ENCODE results near the gene GAREM2.

Gene GAREM2

DNA sequence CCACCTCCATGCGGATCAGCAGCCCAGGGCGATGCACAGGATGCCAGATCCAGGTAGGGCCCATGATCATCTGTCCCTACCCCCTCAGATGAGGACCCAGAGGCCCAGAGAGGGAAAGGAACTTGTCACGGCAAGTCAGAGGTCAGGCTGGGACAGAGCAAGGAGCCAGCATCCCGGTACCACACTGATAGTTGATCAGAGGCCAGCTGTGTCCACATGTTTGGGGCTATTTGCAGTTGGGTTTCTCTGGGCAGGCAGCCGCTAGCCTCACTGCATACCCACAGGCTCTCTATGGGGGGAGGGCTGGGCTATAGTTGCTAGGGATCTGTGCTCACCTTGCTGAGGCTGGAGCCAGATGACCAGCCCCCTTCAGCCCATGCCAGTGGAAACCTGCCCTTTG, 9.6 kb downstream of the GAREM2 start:
- H3K27me3 ChIP-seq (ENCODE audit: control insufficient read depth in 1 of 2, insufficient read depth in 2 of 2, low read length in 2 of 2) = peaks cover 0 to 4% of the 10 kb centered on the region in 2 donors
- H3K27ac ChIP-seq (ENCODE audit: low read depth, low read length) = no peak overlapping the region
- no peak overlapping the region for H3K4me3 ChIP-seq (ENCODE audit: low read depth in 1 of 2, low read length in 2 of 2)
- peaks cover 5% of the 10 kb centered on the region for H3K4me1 ChIP-seq (ENCODE audit: insufficient read depth, low read length)
- H3K9me3 ChIP-seq (ENCODE audit: low read length) = no peaks in the 10 kb centered on the region
- no peaks in the 10 kb centered on the region for H3K36me3 ChIP-seq (ENCODE audit: insufficient read depth, low read length)
- no peak overlapping the region for H3K9ac ChIP-seq (ENCODE audit: low read length)

DNA sequence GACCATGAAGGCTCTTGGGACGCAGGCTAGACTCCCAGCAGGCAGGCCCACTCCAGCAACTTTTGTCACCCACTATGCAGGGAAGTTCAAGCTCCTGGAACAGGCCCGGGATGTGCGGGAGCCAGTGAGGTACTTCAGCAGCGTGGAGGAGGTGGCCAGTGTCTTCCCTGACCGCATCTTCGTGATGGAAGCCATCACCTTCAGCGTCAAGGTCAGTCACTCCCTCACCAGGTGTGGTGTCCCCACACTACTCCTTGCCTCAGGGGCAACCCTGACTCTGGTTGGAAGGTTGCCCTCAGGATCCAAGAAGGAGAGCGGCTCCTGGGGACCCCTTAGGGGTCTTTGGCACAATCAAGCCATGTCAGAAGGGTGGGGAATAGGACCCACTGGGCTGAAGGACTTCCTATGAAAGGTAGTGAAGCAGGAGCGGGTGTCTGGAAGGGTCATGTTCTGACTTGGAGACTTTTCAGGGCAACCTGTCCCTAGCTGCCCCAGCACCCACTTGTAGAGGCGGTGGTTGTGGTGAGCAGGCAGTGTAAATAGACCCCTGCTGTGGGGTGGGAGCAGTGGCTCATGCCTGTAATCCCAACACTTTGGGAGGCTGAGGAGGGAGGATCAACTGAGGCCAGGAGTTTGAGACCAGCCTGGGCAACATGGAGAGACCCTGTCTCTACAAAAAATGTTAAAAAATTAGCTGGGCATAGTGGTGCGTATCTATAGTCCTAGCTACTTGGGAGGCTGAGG, 10.2 kb downstream of the GAREM2 start:
- Histone ChIP-seq H3K27ac (ENCODE audit: low read depth, low read length) (no peak overlapping the region), H3K9ac (ENCODE audit: low read length) (no peak overlapping the region), H3K4me1 (ENCODE audit: insufficient read depth, low read length) (peaks cover 5% of the 10 kb centered on the region), H3K27me3 (ENCODE audit: control insufficient read depth in 1 of 2, insufficient read depth in 2 of 2, low read length in 2 of 2) (peaks cover 0 to 4% of the 10 kb centered on the region in 2 donors), H3K36me3 (ENCODE audit: insufficient read depth, low read length) (no peaks in the 10 kb centered on the region), H3K4me3 (ENCODE audit: low read depth in 1 of 2, low read length in 2 of 2) (no peak overlapping the region), H3K9me3 (ENCODE audit: low read length) (no peaks in the 10 kb centered on the region)

- H3K27ac ChIP-seq (ENCODE audit: low read depth, low read length) = no peak overlapping the region
- no peaks in the 10 kb centered on the region for H3K9me3 ChIP-seq (ENCODE audit: low read length)
- peaks cover 5% of the 10 kb centered on the region for H3K4me1 ChIP-seq (ENCODE audit: insufficient read depth, low read length)
- H3K4me3 ChIP-seq (ENCODE audit: low read depth in 1 of 2, low read length in 2 of 2) = peak overlapping the region; percentile 61 to 65
- H3K9ac ChIP-seq (ENCODE audit: low read length) = no peak overlapping the region
- H3K27me3 ChIP-seq (ENCODE audit: control insufficient read depth in 1 of 2, insufficient read depth in 2 of 2, low read length in 2 of 2) = peaks cover 0 to 4% of the 10 kb centered on the region in 2 donors
- H3K36me3 ChIP-seq (ENCODE audit: insufficient read depth, low read length) = peaks cover 4% of the 10 kb centered on the region
Measured at GRCh38 chr2:26184121-26184520, 11.2 kb downstream of the GAREM2 start.

DNA sequence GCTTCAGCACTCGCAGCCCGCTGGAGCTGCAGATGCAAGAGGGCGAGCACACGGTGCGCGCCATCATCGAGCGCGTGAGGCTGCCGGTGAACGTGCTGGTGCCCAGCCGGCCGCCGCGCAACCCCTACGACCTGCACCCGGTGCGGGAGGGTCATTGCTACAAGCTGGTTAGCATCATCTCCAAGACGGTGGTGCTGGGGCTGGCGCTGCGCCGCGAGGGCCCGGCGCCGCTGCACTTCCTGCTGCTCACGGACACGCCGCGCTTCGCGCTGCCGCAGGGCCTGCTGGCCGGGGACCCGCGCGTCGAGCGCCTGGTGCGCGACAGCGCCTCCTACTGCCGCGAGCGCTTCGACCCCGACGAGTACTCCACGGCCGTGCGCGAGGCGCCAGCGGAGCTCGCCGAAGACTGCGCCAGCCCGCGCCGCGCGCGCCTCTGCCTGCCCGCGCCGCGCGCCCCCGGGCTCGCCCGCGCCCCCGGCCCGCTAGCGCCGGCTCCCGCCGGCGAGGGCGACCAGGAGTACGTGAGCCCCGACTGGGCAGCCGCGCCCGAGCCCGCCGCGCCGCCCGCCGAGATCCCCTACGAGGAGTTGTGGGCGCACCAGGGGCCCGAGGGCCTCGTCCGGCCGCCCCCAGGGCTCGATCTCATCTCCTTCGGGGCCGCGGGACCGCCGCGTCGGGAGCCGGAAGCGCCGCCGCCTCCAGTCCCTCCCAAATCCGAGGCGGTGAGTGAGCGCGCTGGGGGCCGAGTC, 11.8 kb downstream of the GAREM2 start:
- peaks cover 4% of the 10 kb centered on the region for H3K36me3 ChIP-seq (ENCODE audit: insufficient read depth, low read length)
- H3K4me3 ChIP-seq (ENCODE audit: low read depth in 1 of 2, low read length in 2 of 2) = peak overlapping the region; percentile 61 to 71
- H3K4me1 ChIP-seq (ENCODE audit: insufficient read depth, low read length) = peaks cover 5% of the 10 kb centered on the region
- H3K9ac ChIP-seq (ENCODE audit: low read length) = no peak overlapping the region
- H3K27ac ChIP-seq (ENCODE audit: low read depth, low read length) = peak overlapping the region; percentile 75
- no peaks in the 10 kb centered on the region for H3K9me3 ChIP-seq (ENCODE audit: low read length)
- H3K27me3 ChIP-seq (ENCODE audit: control insufficient read depth in 1 of 2, insufficient read depth in 2 of 2, low read length in 2 of 2) = no peaks in the 10 kb centered on the region

GRCh38 chr2:26185304-26185928, 12.5 kb downstream of the GAREM2 start:
- Histone ChIP-seq H3K27me3 (ENCODE audit: control insufficient read depth in 1 of 2, insufficient read depth in 2 of 2, low read length in 2 of 2) (no peaks in the 10 kb centered on the region), H3K4me1 (ENCODE audit: insufficient read depth, low read length) (peaks cover 5% of the 10 kb centered on the region), H3K27ac (ENCODE audit: low read depth, low read length) (peak overlapping the region; percentile 75), H3K9me3 (ENCODE audit: low read length) (no peaks in the 10 kb centered on the region), H3K9ac (ENCODE audit: low read length) (peak overlapping the region; percentile 39), H3K4me3 (ENCODE audit: low read depth in 1 of 2, low read length in 2 of 2) (peak overlapping the region; percentile 56 to 71), H3K36me3 (ENCODE audit: insufficient read depth, low read length) (peaks cover 4% of the 10 kb centered on the region)

DNA sequence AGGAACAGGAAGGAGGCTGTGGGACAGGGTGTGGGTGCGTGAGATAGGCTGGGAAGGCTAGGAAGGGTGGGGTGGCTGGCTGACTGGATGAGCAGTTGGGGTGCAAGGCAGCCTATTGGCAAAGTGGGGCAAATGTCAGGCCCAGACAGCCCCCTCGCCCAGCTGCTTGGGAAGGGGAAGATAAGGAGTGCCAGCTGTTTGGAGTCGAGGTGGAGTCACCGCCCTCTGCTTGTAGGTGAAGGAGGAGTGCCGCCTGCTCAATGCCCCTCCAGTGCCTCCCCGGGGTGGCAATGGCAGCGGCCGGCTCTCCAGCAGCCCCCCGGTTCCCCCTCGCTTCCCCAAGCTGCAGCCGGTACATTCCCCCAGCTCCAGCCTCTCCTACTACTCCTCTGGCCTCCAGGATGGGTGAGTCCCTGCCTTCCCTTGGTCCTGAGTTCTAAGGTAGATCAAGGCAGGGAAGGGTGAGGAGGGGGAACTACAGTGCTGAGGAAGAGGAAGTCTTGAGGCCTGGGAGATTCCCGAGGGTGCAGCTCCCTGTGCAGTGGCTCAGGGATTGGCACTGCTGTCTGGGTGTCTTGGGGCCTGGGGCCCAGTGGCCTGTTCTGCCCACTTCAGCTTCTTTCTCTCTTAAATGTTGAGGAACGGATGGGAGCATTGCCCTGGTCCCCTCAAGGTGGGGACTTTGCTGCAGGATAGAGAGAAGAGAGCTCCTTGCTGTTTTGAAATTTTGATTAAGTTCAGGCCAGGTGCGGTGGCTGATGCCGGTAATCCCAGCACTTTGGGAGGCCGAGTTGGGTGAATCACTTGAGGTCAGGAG, 13.3 kb downstream of the GAREM2 start:
- Histone ChIP-seq H3K4me3 (ENCODE audit: low read depth in 1 of 2, low read length in 2 of 2) (peak overlapping the region in 1 of 2 donors; percentile 56), H3K9me3 (ENCODE audit: low read length) (no peaks in the 10 kb centered on the region), H3K27ac (ENCODE audit: low read depth, low read length) (no peak overlapping the region)

DNA sequence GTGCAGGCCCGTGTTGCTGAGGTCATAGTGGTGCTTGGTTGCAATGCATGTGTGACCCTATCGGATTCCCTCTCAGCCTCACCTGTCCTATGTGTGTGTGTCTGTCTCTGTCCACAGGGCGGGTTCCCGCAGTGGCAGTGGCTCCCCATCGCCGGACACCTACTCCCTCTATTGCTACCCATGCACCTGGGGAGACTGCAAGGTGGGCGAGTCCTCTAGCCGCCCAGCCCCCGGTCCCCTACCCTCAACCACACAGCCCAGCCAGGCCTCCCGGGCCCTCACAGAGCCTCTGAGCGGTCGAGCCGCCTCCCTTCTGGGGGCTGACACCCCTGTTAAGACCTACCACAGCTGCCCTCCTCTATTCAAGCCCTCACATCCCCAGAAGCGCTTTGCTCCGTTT, 14.2 kb downstream of the GAREM2 start:
- peaks cover 5% of the 10 kb centered on the region for H3K4me1 ChIP-seq (ENCODE audit: insufficient read depth, low read length)
- no peak overlapping the region for H3K9ac ChIP-seq (ENCODE audit: low read length)
- no peak overlapping the region for H3K4me3 ChIP-seq (ENCODE audit: low read depth in 1 of 2, low read length in 2 of 2)
- H3K36me3 ChIP-seq (ENCODE audit: insufficient read depth, low read length) = peaks cover 18% of the 10 kb centered on the region
- H3K27me3 ChIP-seq (ENCODE audit: control insufficient read depth in 1 of 2, insufficient read depth in 2 of 2, low read length in 2 of 2) = no peaks in the 10 kb centered on the region
- H3K9me3 ChIP-seq (ENCODE audit: low read length) = no peaks in the 10 kb centered on the region
- no peak overlapping the region for H3K27ac ChIP-seq (ENCODE audit: low read depth, low read length)

More for the DNA sequence above, 13.3 kb downstream of the GAREM2 start:
- H3K27me3 ChIP-seq (ENCODE audit: control insufficient read depth in 1 of 2, insufficient read depth in 2 of 2, low read length in 2 of 2) = no peaks in the 10 kb centered on the region
- peaks cover 9% of the 10 kb centered on the region for H3K36me3 ChIP-seq (ENCODE audit: insufficient read depth, low read length)
- peak overlapping the region; percentile 39 for H3K9ac ChIP-seq (ENCODE audit: low read length)
- H3K4me1 ChIP-seq (ENCODE audit: insufficient read depth, low read length) = peaks cover 5% of the 10 kb centered on the region

DNA sequence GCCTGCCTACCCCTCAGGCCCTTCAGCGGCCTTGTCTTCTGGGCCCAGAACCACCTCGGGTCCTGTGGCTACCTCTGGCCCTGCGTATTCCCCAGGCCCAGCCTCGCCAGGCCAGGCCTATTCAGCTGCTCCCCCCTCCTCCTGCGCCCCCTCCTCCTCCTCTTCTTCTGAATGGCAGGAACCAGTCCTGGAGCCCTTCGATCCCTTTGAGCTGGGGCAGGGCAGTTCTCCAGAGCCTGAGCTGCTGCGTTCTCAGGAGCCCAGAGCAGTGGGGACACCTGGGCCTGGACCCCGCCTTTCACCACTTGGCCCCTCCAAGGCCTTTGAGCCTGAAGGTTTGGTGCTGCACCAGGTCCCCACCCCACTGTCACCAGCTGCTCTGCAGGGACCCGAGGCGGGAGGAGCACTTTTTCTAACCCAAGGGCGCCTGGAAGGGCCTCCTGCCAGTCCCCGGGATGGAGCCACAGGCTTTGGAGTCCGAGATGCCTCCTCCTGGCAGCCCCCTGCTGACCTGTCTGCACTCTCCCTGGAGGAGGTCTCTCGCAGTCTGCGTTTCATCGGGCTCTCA, 14.7 kb downstream of the GAREM2 start:
- Histone ChIP-seq H3K4me1 (ENCODE audit: insufficient read depth, low read length) (peaks cover 5% of the 10 kb centered on the region), H3K36me3 (ENCODE audit: insufficient read depth, low read length) (peaks cover 23% of the 10 kb centered on the region), H3K27me3 (ENCODE audit: control insufficient read depth in 1 of 2, insufficient read depth in 2 of 2, low read length in 2 of 2) (no peaks in the 10 kb centered on the region), H3K27ac (ENCODE audit: low read depth, low read length) (no peak overlapping the region), H3K4me3 (ENCODE audit: low read depth in 1 of 2, low read length in 2 of 2) (no peak overlapping the region), H3K9ac (ENCODE audit: low read length) (no peak overlapping the region), H3K9me3 (ENCODE audit: low read length) (no peaks in the 10 kb centered on the region)

GRCh38 chr2:26189123-26189522, 16.2 kb downstream of the GAREM2 start:
- no peak overlapping the region for H3K27ac ChIP-seq (ENCODE audit: low read depth, low read length)
- H3K9me3 ChIP-seq (ENCODE audit: low read length) = no peaks in the 10 kb centered on the region
- peaks cover 5% of the 10 kb centered on the region for H3K4me1 ChIP-seq (ENCODE audit: insufficient read depth, low read length)
- no peak overlapping the region for H3K9ac ChIP-seq (ENCODE audit: low read length)
- H3K27me3 ChIP-seq (ENCODE audit: control insufficient read depth in 1 of 2, insufficient read depth in 2 of 2, low read length in 2 of 2) = no peaks in the 10 kb centered on the region
- no peak overlapping the region for H3K4me3 ChIP-seq (ENCODE audit: low read depth in 1 of 2, low read length in 2 of 2)
- H3K36me3 ChIP-seq (ENCODE audit: insufficient read depth, low read length) = peaks cover 38% of the 10 kb centered on the region

- H3K27me3 ChIP-seq (ENCODE audit: control insufficient read depth in 1 of 2, insufficient read depth in 2 of 2, low read length in 2 of 2) = no peaks in the 10 kb centered on the region
- H3K9me3 ChIP-seq (ENCODE audit: low read length) = no peaks in the 10 kb centered on the region
- no peak overlapping the region for H3K27ac ChIP-seq (ENCODE audit: low read depth, low read length)
- H3K4me1 ChIP-seq (ENCODE audit: insufficient read depth, low read length) = peaks cover 5% of the 10 kb centered on the region
- H3K4me3 ChIP-seq (ENCODE audit: low read depth in 1 of 2, low read length in 2 of 2) = no peak overlapping the region
- H3K36me3 ChIP-seq (ENCODE audit: insufficient read depth, low read length) = peaks cover 44% of the 10 kb centered on the region
- no peak overlapping the region for H3K9ac ChIP-seq (ENCODE audit: low read length)
Measured at GRCh38 chr2:26189751-26190150, 16.9 kb downstream of the GAREM2 start.
